ENCODE data around the gene DMD. TPM values are rescaled to one million over a fixed set of nuclear protein-coding genes. Genes with fewer than 3 reads are reported as not detected.

DMD gene
- polyA plus RNA-seq, 3 donors: 0.23 TPM; not detected in 2

DNA sequence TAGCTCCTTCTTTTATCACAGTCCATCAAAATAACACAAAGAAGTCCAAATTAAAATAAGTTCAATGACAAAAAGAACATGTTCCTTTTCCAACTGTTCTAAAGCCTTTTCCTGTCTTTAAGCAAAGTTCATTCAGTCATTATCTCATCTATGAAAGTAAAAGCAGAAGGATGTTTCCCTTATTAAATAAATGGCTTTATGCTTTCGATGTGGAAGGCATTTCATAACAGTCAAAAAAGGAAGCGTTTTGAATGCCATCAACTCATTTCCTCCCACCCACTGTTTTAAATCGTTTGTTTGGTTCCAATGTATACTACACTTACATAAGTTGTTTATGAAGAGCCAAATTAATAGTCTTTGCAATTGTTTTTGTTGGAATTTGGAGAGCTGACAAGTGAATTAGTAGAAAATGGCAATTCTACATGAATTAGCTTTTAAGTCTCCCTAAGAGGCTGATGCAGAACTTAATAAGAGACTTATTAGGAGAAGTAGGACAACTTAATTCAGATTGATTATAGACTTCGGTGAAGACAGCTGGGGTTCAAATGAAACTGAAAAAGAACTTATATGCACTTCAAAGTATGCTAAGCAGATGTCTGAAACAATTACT is 1746.9 kb downstream of the DMD start:
- no peaks in the 10 kb centered on the region for H3K9me3 ChIP-seq (replicated peaks in 1 of 2; ENCODE audit: control insufficient read depth in 1 of 2, insufficient read depth in 1 of 2, low read length in 2 of 2)
- TF ChIP-seq, protein P1, sequence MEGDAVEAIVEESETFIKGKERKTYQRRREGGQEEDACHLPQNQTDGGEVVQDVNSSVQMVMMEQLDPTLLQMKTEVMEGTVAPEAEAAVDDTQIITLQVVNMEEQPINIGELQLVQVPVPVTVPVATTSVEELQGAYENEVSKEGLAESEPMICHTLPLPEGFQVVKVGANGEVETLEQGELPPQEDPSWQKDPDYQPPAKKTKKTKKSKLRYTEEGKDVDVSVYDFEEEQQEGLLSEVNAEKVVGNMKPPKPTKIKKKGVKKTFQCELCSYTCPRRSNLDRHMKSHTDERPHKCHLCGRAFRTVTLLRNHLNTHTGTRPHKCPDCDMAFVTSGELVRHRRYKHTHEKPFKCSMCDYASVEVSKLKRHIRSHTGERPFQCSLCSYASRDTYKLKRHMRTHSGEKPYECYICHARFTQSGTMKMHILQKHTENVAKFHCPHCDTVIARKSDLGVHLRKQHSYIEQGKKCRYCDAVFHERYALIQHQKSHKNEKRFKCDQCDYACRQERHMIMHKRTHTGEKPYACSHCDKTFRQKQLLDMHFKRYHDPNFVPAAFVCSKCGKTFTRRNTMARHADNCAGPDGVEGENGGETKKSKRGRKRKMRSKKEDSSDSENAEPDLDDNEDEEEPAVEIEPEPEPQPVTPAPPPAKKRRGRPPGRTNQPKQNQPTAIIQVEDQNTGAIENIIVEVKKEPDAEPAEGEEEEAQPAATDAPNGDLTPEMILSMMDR (IDR thresholded peaks at IDR 0.05): no peak
- Mint-ChIP-seq H3K4me3 (no peak overlapping the region), H3K27me3 (ENCODE audit: low read depth in 3 of 3) (no peaks in the 10 kb centered on the region), H3K27ac (no peak overlapping the region), H3K36me3 (no peaks in the 10 kb centered on the region), H3K9me3 (peaks cover 0 to 7% (median 3%) of the 10 kb centered on the region in 7 donors), H3K4me1 (peaks cover 2% of the 10 kb centered on the region)
- no peaks in the 10 kb centered on the region for H3K4me1 ChIP-seq (ENCODE audit: control insufficient read depth in 1 of 2, insufficient read depth in 2 of 2, low read length in 2 of 2)
- H3K4me2 ChIP-seq (replicated peaks; ENCODE audit: extremely low read depth, low read length, poor library complexity, severe bottlenecking): no peak overlapping the region
- WGBS (ENCODE audit: insufficient coverage): no CpG with 5 or more reads among the region's 4 CpGs
- DNase-seq: no peak
- no peak overlapping the region for H2AFZ ChIP-seq (ENCODE audit: insufficient read depth, low read depth, low read length, poor library complexity, severe bottlenecking)
- H3K27ac ChIP-seq (ENCODE audit: low read depth in 1 of 2, low read length in 2 of 2): no peak overlapping the region
- no peaks in the 10 kb centered on the region for H3K36me3 ChIP-seq (replicated peaks in 1 of 2; ENCODE audit: control insufficient read depth in 1 of 2, insufficient read depth in 2 of 2, low read length in 2 of 2)
- H3K27me3 ChIP-seq (ENCODE audit: control insufficient read depth in 2 of 2, insufficient read depth in 2 of 2, low read length in 2 of 2): no peaks in the 10 kb centered on the region
- intact Hi-C loops (cut with micrococcal nuclease): no loop called here
- H4K20me1 ChIP-seq (ENCODE audit: insufficient read depth, low read length): no peaks in the 10 kb centered on the region
- H3K79me2 ChIP-seq (ENCODE audit: insufficient read depth, low read length): no peaks in the 10 kb centered on the region
- H3K4me3 ChIP-seq (replicated peaks in 1 of 3; ENCODE audit: low read depth in 2 of 3, low read length in 3 of 3): no peak overlapping the region
- H3K9ac ChIP-seq (ENCODE audit: insufficient read depth, low read length, poor library complexity, severe bottlenecking): no peak overlapping the region

DNA sequence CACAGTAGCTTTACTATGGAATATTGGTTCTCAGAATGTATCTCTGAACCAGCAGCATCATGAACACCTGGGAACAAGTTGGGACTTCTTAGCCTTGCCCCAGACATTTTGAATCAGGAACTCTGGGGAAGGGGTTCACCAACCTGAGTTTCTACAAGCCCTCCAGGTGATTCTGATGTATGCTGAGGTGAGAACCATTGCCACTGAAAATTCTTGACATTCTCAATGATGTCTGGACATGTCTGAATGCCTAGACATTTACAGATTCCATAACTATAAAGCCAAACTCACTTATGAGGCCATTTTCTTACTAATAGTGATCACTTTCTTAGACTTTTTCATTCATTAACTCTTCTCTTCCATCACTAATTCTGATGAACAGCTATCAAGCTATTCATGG is 1750.1 kb downstream of the DMD start:
- DNase-seq: no peak

More for the DNA sequence above, 1750.1 kb downstream of the DMD start:
- H3K27me3 Mint-ChIP-seq (ENCODE audit: low read depth in 3 of 3): peaks cover 0 to 2% (median 0%) of the 10 kb centered on the region in 3 donors
- no peaks in the 10 kb centered on the region for H3K36me3 ChIP-seq (replicated peaks in 1 of 2; ENCODE audit: control insufficient read depth in 1 of 2, insufficient read depth in 2 of 2, low read length in 2 of 2)
- no peaks in the 10 kb centered on the region for H3K36me3 Mint-ChIP-seq
- H3K27ac ChIP-seq (ENCODE audit: low read depth in 1 of 2, low read length in 2 of 2): no peak overlapping the region
- H3K4me3 ChIP-seq (replicated peaks in 1 of 3; ENCODE audit: low read depth in 2 of 3, low read length in 3 of 3): no peak overlapping the region
- H3K9me3 ChIP-seq (replicated peaks in 1 of 2; ENCODE audit: control insufficient read depth in 1 of 2, insufficient read depth in 1 of 2, low read length in 2 of 2): no peaks in the 10 kb centered on the region
- no peaks in the 10 kb centered on the region for H3K4me1 ChIP-seq (ENCODE audit: control insufficient read depth in 1 of 2, insufficient read depth in 2 of 2, low read length in 2 of 2)
- peaks cover 0 to 3% (median 2%) of the 10 kb centered on the region in 7 donors for H3K9me3 Mint-ChIP-seq
- H4K20me1 ChIP-seq (ENCODE audit: insufficient read depth, low read length): no peaks in the 10 kb centered on the region
- H3K4me3 Mint-ChIP-seq: no peak overlapping the region
- no peak overlapping the region for H2AFZ ChIP-seq (ENCODE audit: insufficient read depth, low read depth, low read length, poor library complexity, severe bottlenecking)
- no peak overlapping the region for H3K9ac ChIP-seq (ENCODE audit: insufficient read depth, low read length, poor library complexity, severe bottlenecking)
- intact Hi-C loops (cut with micrococcal nuclease): no loop called here
- H3K4me1 Mint-ChIP-seq: peaks cover 2% of the 10 kb centered on the region
- no peak overlapping the region for H3K27ac Mint-ChIP-seq
- TF ChIP-seq, protein P1 (IDR thresholded peaks at IDR 0.05): no peak
- H3K27me3 ChIP-seq (ENCODE audit: control insufficient read depth in 2 of 2, insufficient read depth in 2 of 2, low read length in 2 of 2): no peaks in the 10 kb centered on the region
- no peaks in the 10 kb centered on the region for H3K79me2 ChIP-seq (ENCODE audit: insufficient read depth, low read length)
- H3K4me2 ChIP-seq (replicated peaks; ENCODE audit: extremely low read depth, low read length, poor library complexity, severe bottlenecking): no peak overlapping the region

All from CD14-positive monocyte (primary cell).